ENCODE results near the gene HUS1.

The HUS1 gene

GRCh38 chr7:47962262-47962661 lies 17.2 kb downstream of the HUS1 start:
- no peak for DNase-seq (ENCODE audit: extremely low read depth, low read depth)
- no peak for TF ChIP-seq CTCF (IDR thresholded peaks at IDR 0.05; ENCODE audit: low read depth, low read length)

- TF ChIP-seq CTCF (IDR thresholded peaks at IDR 0.05; ENCODE audit: low read depth, low read length) = no peak
- DNase-seq (ENCODE audit: extremely low read depth, low read depth) = no peak
Observed at GRCh38 chr7:47957156-47957555, 22.3 kb downstream of the HUS1 start.

- no peak for TF ChIP-seq CTCF (IDR thresholded peaks at IDR 0.05; ENCODE audit: low read depth, low read length)
- DNase-seq (ENCODE audit: extremely low read depth, low read depth) = no peak
Observed at GRCh38 chr7:47956220-47956619, 23.2 kb downstream of the HUS1 start.

- no peak for DNase-seq (ENCODE audit: extremely low read depth, low read depth)
- TF ChIP-seq CTCF (IDR thresholded peaks at IDR 0.05; ENCODE audit: low read depth, low read length) = no peak
Observed at GRCh38 chr7:47954231-47954911, 25.0 kb downstream of the HUS1 start.

GRCh38 chr7:47953822-47954221 lies 25.6 kb downstream of the HUS1 start:
- no peak for DNase-seq (ENCODE audit: extremely low read depth, low read depth)

GRCh38 chr7:47952224-47952623 lies 27.2 kb downstream of the HUS1 start:
- no peak for TF ChIP-seq CTCF (IDR thresholded peaks at IDR 0.05; ENCODE audit: low read depth, low read length)
- no peak for DNase-seq (ENCODE audit: extremely low read depth, low read depth)

More at GRCh38 chr7:47953822-47954221, 25.6 kb downstream of the HUS1 start:
- no peak for TF ChIP-seq CTCF (IDR thresholded peaks at IDR 0.05; ENCODE audit: low read depth, low read length)

- no peak for TF ChIP-seq CTCF (IDR thresholded peaks at IDR 0.05; ENCODE audit: low read depth, low read length)
- DNase-seq (ENCODE audit: extremely low read depth, low read depth) = no peak
Observed at GRCh38 chr7:47951374-47951773, 28.0 kb downstream of the HUS1 start.

Measured in AG09319 (cell line).